ENCODE data around the gene GLI3. TPM values are rescaled to one million over a fixed set of nuclear protein-coding genes. Genes with fewer than 3 reads are reported as not detected.

Gene GLI3
- total RNA-seq, 4 donors from 2014 or later, result 23.1 to 41.3 (median 24.6) TPM

DNA sequence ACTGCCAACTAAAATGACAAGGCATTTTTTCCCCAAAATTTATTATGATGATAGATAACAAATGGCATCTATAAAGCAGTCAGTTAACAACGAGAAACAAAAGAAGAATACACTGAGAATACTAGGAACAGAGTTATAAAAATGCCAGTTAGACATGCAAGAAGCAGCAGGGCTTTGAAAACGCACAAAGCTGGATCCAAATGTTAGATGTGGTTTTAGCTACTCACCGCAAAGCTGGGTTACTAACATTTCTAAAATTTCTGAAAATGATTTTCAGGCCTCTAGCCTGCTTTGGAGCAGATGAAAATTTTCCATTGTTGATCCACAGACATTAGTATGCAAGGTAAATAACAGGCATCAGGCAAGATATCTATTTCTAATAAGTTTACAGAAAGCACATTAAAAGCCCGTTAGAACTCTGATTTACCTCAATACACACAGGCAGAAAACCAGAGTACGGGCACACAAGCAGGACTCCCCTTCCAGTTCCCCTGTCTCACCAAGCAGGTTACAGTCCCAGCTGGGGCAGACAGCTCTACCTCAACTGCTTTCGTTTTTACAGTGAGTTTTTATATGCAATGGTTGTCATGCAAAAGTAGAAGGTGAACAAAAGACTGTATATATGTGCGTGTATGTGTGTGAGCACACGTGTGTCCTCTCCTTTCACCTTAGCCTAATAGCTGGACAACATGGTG lies 37.9 kb downstream of the GLI3 start:
- DNase-seq (ENCODE audit: low spot score in 2 of 2), result no peak
- no peaks in the 10 kb centered on the region for H3K36me3 ChIP-seq
- H3K9me3 ChIP-seq, result no peaks in the 10 kb centered on the region
- H3K4me3 ChIP-seq, result no peak overlapping the region
- 40% methylated on average over 8 of the region's 8 CpGs for WGBS
- H3K4me1 ChIP-seq, result peaks cover 23% of the 10 kb centered on the region
- H3K27me3 ChIP-seq, result no peaks in the 10 kb centered on the region
- H3K27ac ChIP-seq, result peak overlapping the region; percentile 77
- TF ChIP-seq POLR2AphosphoS5 (IDR thresholded peaks at IDR 0.05), result no peak
- TF ChIP-seq POLR2A (IDR thresholded peaks at IDR 0.05), result no peak
- TF ChIP-seq, protein P1, sequence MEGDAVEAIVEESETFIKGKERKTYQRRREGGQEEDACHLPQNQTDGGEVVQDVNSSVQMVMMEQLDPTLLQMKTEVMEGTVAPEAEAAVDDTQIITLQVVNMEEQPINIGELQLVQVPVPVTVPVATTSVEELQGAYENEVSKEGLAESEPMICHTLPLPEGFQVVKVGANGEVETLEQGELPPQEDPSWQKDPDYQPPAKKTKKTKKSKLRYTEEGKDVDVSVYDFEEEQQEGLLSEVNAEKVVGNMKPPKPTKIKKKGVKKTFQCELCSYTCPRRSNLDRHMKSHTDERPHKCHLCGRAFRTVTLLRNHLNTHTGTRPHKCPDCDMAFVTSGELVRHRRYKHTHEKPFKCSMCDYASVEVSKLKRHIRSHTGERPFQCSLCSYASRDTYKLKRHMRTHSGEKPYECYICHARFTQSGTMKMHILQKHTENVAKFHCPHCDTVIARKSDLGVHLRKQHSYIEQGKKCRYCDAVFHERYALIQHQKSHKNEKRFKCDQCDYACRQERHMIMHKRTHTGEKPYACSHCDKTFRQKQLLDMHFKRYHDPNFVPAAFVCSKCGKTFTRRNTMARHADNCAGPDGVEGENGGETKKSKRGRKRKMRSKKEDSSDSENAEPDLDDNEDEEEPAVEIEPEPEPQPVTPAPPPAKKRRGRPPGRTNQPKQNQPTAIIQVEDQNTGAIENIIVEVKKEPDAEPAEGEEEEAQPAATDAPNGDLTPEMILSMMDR (IDR thresholded peaks at IDR 0.05), result no peak
- TF ChIP-seq EP300 (IDR thresholded peaks at IDR 0.05), result no peak

DNA sequence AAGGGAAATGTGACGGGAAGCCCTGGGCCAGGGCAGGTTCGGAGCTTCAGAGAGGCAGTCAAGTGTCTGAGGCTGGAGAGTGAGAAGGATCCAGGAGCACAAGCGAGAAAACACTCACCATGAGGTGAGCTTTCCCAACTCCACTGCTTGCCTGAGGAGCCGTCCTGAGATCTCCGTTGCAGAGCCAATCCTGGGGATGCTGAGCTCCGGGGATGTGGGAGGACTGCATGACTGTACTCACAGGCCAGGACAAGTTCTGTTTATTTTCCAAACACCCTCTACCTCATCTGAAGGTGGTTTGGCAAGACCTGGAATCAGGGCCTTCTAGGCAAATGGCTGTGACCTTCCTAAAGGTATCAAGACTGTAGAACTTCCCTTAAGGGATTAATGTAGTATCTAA lies 38.7 kb downstream of the GLI3 start:
- Histone ChIP-seq H3K27ac (peak overlapping the region; percentile 77), H3K27me3 (no peaks in the 10 kb centered on the region), H3K36me3 (no peaks in the 10 kb centered on the region), H3K4me1 (peaks cover 29% of the 10 kb centered on the region), H3K9me3 (no peaks in the 10 kb centered on the region), H3K4me3 (no peak overlapping the region)
- TF ChIP-seq POLR2AphosphoS5 (IDR thresholded peaks at IDR 0.05) (peak in 2 of 3 donors; percentile 13 to 47), POLR2A (IDR thresholded peaks at IDR 0.05) (no peak)
- 52% methylated on average over 6 of the region's 6 CpGs for WGBS
- DNase-seq (ENCODE audit: low spot score in 2 of 2), result no peak

DNA sequence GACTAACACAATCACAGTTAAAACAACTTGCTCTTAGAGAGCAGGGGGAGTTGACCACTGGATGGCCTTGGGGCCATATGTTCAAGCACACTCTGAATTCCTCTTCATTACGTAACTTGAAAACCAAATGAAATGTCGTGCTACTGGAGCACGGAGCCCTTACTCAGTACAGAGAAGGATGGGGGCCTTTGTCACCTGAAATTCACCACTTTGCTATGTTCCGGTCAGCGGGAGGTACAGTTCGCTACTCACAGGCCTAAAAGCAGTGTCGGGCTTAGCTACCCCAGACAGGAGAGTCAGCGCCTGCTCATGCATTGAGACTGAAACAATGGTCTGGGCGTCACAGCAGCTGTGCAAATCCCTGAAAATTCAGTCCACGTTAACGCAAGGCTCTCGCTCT lies 39.6 kb downstream of the GLI3 start:
- no peaks in the 10 kb centered on the region for H3K36me3 ChIP-seq
- 94% methylated on average over 12 of the region's 12 CpGs for WGBS
- H3K27ac ChIP-seq, result no peak overlapping the region
- peaks cover 36% of the 10 kb centered on the region for H3K4me1 ChIP-seq
- TF ChIP-seq POLR2AphosphoS5 (IDR thresholded peaks at IDR 0.05) (no peak), POLR2A (IDR thresholded peaks at IDR 0.05) (no peak), EP300 (IDR thresholded peaks at IDR 0.05) (no peak)
- TF ChIP-seq, protein P1 (IDR thresholded peaks at IDR 0.05), result no peak
- no peak overlapping the region for H3K4me3 ChIP-seq
- no peak for DNase-seq (ENCODE audit: low spot score in 2 of 2)
- no peaks in the 10 kb centered on the region for H3K9me3 ChIP-seq
- no peaks in the 10 kb centered on the region for H3K27me3 ChIP-seq

DNA sequence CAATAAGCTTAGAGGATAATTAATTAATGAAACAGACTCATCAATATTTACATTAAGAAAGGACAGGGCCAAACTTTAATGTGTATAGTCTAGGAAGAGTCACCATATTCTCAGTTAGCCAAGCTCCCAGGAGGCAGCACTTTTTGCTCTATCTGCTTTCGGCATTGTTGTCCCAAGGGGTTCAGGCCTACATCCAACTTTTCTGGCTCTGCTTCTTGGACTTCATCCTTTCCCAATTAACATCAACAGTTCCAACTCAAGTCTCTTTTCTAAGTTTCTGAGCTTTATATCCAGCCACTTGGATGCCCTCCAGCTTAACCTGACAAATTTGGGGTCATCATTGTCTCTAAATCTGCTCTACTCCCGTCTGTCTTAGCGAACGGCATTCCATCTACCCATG lies 42.8 kb downstream of the GLI3 start:
- H3K4me3 ChIP-seq, result no peak overlapping the region
- no peak overlapping the region for H3K27ac ChIP-seq
- DNase-seq (ENCODE audit: low spot score in 2 of 2), result no peak
- H3K36me3 ChIP-seq, result no peaks in the 10 kb centered on the region
- 68% methylated on average over 4 of the region's 4 CpGs for WGBS
- no peaks in the 10 kb centered on the region for H3K27me3 ChIP-seq
- peaks cover 37% of the 10 kb centered on the region for H3K4me1 ChIP-seq
- H3K9me3 ChIP-seq, result no peaks in the 10 kb centered on the region
- TF ChIP-seq POLR2AphosphoS5 (IDR thresholded peaks at IDR 0.05), result no peak
- TF ChIP-seq, protein P1 (IDR thresholded peaks at IDR 0.05), result no peak
- no peak for TF ChIP-seq POLR2A (IDR thresholded peaks at IDR 0.05)
- no peak for TF ChIP-seq EP300 (IDR thresholded peaks at IDR 0.05)

DNA sequence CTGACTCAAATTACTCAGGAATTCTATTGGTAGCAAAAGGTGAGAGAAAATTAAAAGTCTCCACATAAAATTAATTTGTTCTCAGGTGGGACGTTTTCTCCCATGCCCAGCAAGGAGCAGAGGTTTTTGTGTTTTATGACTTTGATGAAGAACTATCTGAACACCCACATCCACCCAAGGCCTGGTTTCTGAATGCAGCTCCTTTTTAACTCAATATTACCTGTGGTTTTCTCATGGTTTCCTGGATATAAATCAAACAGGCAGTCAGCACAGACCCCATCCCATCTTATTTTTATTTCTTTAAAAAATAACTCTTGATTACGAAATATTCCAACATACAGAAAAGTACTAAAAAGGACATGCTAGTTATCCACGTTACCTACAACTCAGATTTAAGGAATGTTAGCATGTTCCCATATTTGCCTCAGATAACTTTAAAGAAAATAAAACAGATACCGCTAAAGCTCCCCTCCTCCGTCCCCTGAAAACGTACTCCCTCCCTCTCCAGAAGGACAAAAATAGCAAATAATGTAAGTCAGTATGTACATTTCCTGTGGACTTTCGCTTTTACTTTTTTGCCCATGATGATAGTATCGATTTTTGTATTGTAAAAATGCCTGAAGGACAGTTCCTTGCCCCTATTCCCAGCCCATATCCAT lies 43.4 kb downstream of the GLI3 start:
- Histone ChIP-seq H3K27ac (peak overlapping the region; percentile 28), H3K27me3 (no peaks in the 10 kb centered on the region), H3K4me1 (peaks cover 30% of the 10 kb centered on the region), H3K36me3 (no peaks in the 10 kb centered on the region), H3K4me3 (no peak overlapping the region), H3K9me3 (no peaks in the 10 kb centered on the region)
- TF ChIP-seq POLR2AphosphoS5 (IDR thresholded peaks at IDR 0.05), result no peak
- 65% methylated on average over 8 of the region's 8 CpGs for WGBS
- DNase-seq (ENCODE audit: low spot score in 2 of 2), result no peak

DNA sequence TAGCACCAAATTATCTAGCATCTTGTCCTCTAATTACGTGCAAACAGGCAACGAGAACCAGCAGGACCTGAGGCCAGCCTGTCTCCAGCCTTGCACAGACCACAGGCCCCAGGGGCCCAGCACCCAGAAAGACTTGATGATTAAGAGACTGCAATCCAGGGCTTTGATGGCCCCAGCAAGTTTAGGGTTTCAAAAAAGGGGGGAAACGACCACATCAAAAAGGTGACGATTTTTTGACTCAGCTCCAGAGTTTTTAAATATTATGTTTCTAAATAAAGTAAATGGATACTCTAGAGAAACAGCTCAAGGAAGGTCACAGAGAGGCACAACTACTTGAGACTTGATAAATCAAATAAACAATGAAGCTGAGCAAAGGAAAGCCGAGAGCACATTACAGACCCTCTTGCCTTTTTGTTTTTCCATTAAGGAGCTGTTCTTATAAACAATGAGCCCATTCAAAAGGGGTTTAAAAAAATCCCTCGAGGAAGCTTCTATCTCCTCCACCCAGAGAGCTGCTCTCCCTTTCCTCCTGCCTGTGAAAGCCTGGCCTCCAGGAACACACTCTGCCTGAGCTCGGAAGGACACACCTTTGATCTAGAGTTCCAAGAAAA lies 44.1 kb downstream of the GLI3 start:
- 27% methylated on average over 7 of the region's 7 CpGs for WGBS
- H3K4me1 ChIP-seq, result peaks cover 25% of the 10 kb centered on the region
- H3K27ac ChIP-seq, result peak overlapping the region; percentile 28
- H3K27me3 ChIP-seq, result no peaks in the 10 kb centered on the region
- no peak for DNase-seq (ENCODE audit: low spot score in 2 of 2)
- no peaks in the 10 kb centered on the region for H3K9me3 ChIP-seq
- no peak overlapping the region for H3K4me3 ChIP-seq
- H3K36me3 ChIP-seq, result no peaks in the 10 kb centered on the region
- no peak for TF ChIP-seq POLR2AphosphoS5 (IDR thresholded peaks at IDR 0.05)
- TF ChIP-seq, protein P1 (IDR thresholded peaks at IDR 0.05), result no peak
- no peak for TF ChIP-seq POLR2A (IDR thresholded peaks at IDR 0.05)
- TF ChIP-seq EP300 (IDR thresholded peaks at IDR 0.05), result no peak

Measured in suprapubic skin (tissue), 4 donors.